ENCODE data around the gene HES5.
"Not testable (repeated sequence)": the region's sequence is repeated elsewhere in the genome, so short reads cannot be mapped to it uniquely, and the experiment has no call there.

The HES5 gene

GRCh38 chr1:2560299-2561073, 30.4 kb upstream of the HES5 start:
- DNase-seq, result no peak

DNA sequence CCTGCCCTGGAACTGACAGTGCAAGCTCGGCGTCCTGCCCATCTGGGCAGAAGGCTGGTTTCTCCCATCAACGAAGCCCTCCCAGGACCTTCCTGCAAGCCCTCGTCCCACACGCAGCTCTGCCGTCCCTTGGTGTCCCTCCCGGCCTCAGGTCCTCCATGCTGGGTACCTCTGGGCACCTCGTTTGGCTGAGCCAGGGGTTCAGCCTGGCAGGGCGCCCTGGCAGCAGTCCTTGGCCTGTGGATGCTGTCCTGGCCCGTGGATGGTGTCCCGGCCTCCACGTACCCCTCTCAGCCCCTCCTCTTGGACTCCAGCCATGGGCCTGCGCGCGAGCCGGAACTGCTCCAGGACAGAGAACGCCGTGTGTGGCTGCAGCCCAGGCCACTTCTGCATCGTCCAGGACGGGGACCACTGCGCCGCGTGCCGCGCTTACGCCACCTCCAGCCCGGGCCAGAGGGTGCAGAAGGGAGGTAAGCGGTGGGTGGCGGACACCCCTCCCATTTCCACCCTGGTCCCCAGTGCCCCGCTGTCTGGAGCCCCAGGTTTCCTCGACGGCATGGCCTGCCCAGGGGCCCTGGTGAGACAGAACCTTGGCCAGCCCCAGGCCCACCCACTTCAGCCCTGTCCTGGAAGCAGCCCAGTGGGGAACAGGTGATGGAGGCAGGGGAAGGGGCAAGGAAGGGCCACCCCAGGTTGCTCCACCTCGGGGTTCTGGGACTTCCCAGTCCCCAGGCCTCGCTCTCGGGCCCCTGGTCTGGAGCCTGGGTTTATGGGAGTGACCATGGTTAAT, 29.6 kb upstream of the HES5 start:
- DNase-seq, result no peak

GRCh38 chr1:2558861-2559260, 28.8 kb upstream of the HES5 start:
- DNase-seq, result no peak

GRCh38 chr1:2558420-2558819, 28.4 kb upstream of the HES5 start:
- no peak for DNase-seq

DNA sequence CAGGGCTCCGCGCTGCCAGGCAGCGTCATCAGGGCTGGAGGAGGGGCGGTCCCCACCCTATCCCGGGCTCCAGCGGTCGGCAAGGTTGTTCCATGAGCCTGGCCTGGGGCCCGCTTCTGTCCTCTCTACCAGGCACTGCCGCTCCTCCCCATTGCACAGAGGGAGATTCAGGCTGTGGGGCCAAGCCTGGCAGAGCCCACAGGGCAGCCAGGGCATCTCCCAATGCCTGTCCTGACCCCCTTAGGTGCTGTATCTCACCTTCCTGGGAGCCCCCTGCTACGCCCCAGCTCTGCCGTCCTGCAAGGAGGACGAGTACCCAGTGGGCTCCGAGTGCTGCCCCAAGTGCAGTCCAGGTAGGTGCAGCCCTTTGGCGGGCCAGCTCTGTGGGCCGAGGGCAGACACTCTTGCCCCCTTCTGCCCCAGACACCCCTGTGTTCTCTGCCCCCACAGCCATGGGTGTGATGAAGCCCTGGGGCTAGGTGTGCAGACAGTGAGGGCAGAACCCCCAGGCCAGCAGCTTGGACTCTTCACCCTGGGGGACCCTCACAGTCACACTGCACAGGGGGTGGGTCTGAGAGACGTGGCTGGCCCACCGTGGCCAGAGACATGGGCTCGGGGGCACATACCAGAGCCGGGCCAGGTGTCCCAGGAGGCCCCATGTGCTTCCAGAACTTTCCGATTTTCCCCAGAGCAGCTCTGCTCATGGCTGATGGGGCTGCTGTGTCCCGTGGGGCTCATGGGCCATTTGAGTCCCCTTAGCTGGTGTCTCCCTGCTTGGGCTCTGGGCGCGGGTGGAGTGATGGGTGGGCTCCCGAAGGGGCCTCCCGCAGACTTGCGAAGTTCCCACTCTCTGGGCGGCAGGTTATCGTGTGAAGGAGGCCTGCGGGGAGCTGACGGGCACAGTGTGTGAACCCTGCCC, 27.7 kb upstream of the HES5 start:
- no peak for DNase-seq

GRCh38 chr1:2556678-2557481, 26.8 kb upstream of the HES5 start:
- DNase-seq, result no peak

GRCh38 chr1:2556277-2556677, 26.2 kb upstream of the HES5 start, which contains the start of gene TNFRSF14:
Gene TNFRSF14, plus strand, starts transcription at chr1:2556371. Its CDS starts 294 bp downstream, at chr1:2556665.
- DNase-seq, result peak in 1 of 2 experiments; percentile 39

DNA sequence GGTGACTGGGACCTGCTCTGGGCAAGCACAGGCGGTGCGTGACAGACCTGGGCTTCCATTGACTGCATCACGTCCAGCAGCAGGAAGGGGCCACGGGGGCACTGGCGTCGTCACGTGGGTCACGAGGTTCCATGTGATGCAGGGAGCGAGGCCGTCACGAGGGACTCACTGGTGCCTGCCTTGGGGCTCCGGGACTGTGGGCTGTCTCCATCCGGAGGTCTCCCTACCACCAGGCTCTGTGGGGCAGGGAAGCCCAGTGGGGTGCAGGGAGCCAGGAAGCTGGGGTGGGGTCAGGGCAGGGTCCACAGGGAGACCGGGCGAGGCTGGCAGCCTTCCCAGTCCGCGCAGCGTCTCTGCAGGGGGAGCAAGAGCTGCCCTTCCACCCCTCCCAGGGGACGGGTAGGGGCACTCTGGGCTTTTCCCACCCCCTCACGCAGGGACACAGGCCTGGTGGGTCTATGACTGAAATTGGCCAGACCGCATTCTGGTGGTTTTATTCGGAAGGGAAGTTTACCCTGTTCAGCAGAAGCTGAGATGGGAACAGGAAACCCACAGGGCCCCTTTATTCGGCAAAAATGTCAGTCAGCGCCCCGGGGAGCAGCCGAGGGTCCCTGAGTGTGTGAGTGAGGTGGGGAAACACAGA, 25.7 kb upstream of the HES5 start:
- DNase-seq, result no peak

- no peak for DNase-seq
These were observed 24.7 kb upstream of the HES5 start for GRCh38 chr1:2554621-2555387.

DNA sequence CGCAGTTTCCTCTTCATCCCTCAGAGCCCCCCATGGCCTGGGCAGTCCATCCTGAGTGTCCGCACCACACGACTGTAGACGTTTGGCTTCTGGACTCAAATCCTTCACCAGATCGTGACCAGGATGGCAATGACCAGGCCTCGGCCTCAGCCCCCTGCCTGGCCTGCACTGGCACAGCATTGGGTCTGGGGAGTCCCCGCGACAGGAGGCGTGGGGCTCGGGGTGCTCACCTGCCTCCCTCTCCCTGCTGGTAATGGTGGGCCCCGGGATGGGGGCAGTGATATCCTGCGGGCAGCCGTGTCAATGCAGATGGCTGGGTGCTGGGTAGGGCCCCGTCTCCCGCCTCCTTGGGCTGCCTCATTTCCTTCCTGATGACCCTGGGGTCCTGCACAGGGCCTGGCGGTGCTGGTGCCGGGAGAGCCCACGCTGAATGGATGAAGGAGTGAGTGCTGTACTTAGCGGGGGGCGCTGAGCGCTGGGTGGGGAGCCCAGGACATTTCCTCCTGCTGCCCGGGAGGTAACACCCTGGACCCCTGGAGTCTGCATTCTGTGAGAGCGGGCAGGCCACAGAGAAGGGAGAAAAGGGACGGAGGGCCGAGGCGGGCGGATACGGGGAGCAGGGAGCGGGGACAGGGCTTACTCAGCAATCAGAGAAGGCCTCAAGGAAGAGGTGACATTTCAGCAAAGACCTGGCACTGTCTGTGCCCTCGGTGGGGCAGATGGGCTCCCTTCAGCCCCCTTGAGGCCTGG, 24.0 kb upstream of the HES5 start:
- DNase-seq, result no peak

- not testable (repeated sequence) for DNase-seq
These were observed 23.0 kb upstream of the HES5 start for GRCh38 chr1:2553076-2553475.

DNA sequence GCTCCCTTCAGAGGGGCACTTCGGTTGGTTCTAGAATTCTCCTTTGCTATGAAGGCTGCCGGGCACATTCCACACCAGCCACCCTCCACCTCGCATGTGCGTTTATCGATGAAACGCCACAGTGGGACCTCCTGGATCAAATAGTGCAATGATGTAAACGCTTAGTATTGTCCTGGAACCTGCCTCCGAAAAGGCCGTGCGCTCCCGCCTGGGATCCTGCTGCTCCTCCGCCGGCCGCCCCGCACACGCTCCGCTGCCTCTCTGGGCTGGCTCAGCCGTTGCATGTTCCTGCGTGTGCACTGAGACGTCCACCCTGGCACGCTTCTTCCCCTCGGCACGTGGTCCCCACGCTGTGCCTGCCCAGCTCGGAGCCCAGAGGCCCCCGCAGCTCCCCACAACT, 22.1 kb upstream of the HES5 start:
- no peak for DNase-seq

DNA sequence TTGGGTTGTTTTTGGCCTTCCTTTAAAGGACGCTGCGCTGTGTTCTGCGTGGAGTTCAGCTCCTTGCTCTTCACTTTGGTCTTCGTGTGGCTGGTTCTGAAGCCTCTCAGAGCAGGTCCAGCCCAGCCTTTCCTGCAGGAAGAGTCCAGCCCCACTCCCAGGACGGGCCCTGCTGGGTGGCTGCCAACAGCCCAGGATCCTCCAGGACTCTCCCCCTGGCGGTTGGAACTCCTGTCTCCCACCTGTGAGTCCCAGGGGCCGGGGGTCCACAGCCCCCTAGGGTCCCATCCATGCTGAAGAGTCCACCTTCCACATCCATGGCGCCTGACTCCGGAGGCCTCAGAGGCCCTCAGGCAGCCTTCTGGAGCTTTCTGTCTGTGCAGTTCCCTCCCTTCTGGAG, 21.5 kb upstream of the HES5 start:
- not testable (repeated sequence) for DNase-seq

GRCh38 chr1:2550309-2550861, 20.3 kb upstream of the HES5 start:
- DNase-seq, result not testable (repeated sequence)

DNA sequence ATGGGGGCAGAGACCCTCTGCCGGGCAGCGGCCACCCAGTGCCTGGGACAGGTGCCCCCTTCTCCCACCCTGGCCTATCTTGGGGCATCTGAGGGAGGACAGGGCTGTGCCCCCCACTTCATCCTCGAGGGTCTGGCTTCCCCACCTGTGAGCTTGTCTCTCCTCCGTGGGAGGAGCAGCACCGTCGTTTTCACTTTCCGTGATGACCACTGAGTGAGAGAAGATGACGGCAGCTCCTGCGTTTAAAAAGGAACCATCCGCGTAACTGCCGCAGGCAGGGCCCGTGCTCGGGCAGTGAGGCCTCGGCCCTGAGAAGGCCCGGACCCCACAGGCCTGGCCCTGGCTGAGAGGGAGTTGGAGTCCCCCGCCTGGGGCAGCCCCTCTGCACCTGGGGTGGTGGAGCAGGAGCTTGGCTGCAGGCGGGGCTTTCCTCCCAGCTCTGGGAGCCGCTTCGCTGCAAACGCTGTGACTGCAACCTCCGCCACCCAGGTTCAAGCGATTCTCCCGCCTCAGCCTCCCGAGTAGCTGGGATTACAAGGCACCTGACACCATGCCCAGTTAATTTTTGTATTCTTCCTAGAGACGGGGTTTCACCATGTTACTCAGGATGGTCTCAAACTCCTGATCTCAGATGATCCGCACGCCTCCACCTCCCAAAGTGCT, 19.4 kb upstream of the HES5 start:
- not testable (repeated sequence) for DNase-seq

DNA sequence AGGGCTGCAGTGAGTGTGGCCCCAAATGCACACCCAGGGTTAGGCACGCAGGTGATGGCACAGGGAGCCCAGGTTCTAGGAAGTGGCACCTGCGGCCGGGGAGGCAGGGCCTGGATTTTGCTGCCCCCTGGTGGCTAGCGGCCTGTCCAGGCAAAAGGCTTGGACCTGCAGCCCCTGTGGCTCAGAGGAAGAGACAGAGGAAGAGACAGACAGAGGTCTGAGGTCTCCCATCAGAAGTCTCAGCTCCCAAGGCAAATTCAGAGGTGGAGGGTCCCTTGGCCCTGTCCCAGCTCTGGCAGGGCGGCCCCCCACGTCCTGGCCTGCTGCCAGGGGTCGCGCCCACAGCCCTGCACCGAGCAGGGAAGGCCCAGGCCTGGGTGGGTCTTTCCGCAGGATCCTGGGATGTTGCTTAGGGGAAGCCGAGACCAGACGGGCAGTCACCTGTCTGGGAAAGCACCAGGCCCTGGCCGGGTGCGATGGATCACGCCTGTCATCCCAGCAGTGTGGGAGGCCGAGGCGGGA, 18.1 kb upstream of the HES5 start:
- DNase-seq, result peak in 1 of 2 experiments; percentile 42

DNA sequence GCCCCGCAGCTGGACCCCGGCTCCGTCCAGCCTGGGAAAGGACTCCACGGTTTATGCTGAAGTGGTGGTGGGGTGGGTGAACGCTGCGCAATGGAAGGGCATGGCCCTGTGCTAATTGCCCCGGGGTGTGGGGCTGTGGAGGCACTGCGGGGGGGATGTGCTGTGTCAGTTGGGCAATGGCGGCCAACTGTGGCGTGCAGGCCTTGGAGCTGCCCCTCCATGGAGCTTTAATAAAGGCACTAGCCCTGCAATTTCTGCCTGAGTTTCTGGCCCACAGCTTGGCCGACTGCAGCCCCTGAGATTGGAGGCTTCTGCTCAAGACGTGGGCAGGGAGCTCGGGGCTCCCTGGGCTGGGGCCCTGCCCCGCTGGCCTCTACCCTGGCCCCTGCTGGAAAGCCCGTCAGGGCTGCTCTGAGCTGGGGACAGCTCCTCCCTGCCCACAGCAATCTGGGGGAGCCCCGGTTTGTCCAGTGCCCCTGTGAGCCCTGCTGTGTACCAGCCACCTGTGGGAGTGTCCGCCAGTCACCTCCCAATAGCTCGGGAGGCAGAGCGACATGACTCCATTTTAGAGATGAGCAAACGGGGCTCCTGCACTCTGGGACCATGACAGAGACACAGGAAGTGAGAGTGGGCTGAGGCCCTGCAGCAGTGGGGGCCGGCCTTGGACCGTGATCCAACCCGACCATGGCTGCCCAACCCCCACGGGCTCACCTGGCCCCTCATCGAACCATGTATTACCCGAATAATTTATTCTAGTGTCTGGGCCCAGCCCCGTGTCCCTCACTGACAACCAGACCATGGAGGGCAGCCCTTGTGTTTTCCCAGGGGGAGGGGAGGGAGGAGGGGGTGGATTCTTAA, 17.4 kb upstream of the HES5 start:
- DNase-seq, result no peak

Data from SW 1271 (cell line).